Melanocyte of skin (primary cell): ENCODE data around the gene IL1RN. TPM values are rescaled to one million over a fixed set of nuclear protein-coding genes. Genes with fewer than 3 reads are reported as not detected.

Source experiments
- small RNA-seq, 2 donors: library from RNA; depleted of rRNA; stranded (forward); fragments of <200 nt; gene quantifications; one replicate each; pipeline ENCODE3, GENCODE V24; 2012
- total RNA-seq, 2 donors: library from RNA; depleted of rRNA; stranded (reverse); fragments of >200 nt; gene quantifications; 2 replicates each; pipeline ENCODE4 v1.2.3, GENCODE V29; 2012

Gene IL1RN
- under 1 TPM; 0.33 to 0.69 TPM for total RNA-seq

GRCh38 chr2:113126845-113127645 is at the start of gene IL1RN:
Gene IL1RN, plus strand, starts transcription at chr2:113127598. Its CDS starts 27 bp downstream, at chr2:113127625.

GRCh38 chr2:113173542-113174375 is 46.4 kb downstream of the IL1RN start, which contains the start of gene PSD4:
Gene PSD4, plus strand, starts transcription at chr2:113173971. Its CDS starts 8,486 bp downstream, at chr2:113182457.

Small RNA genes within 50 kb of the gene (small RNA-seq; reads per million reads assigned to genes)
- 0 to 0.04 reads per million in 2 donors for gene RNU6-1180P

Other genes starting within 250 kb of the IL1RN start
- not detected for gene IL37, start 216.4 kb upstream of the IL1RN start, total RNA-seq
- not detected for gene IL36G, start 149.6 kb upstream of the IL1RN start, total RNA-seq
- not detected for gene IL36A, start 122.1 kb upstream of the IL1RN start, total RNA-seq
- not detected for gene IL36B, start 74.7 kb upstream of the IL1RN start, total RNA-seq
- not detected for gene IL36RN, start 68.4 kb upstream of the IL1RN start, total RNA-seq
- not detected for gene IL1F10, start 59.6 kb upstream of the IL1RN start, total RNA-seq
- gene PSD4, start 46.4 kb downstream of the IL1RN start, total RNA-seq: 1 to 10 TPM in 1 of 2 donors, under 1 TPM in 1; 0.67 to 2.8 TPM
- gene PAX8, start 151.3 kb downstream of the IL1RN start, total RNA-seq: under 1 TPM in 1 of 2 donors, not detected in 1; under 0.01 TPM